PC-9 (cell line): ENCODE data around the gene CFAP46.

Experiments
- CTCF ChIP-seq: fragments of 200-600 bp; sonication (generic); conservative IDR thresholded peaks from 2 replicates; pipeline ENCODE4 v1.6.1; 2017; ENCODE audit warnings: mixed run types, antibody characterized with exemption, mild to moderate bottlenecking, moderate library complexity
- EZH2 ChIP-seq: fragments of 200-600 bp; sonication (generic); IDR thresholded peaks from 2 replicates; pipeline ENCODE4 v1.8.0; 2017; ENCODE audit warnings: antibody characterized with exemption, low read depth

GRCh38 chr10:132918617-132919373, 23.6 kb downstream of the CFAP46 start:
- TF ChIP-seq CTCF, result no peak
- TF ChIP-seq EZH2, result no peak
